Glutamatergic neuron (in vitro differentiated cells): ENCODE measurements around the gene TNFRSF8. TPM values are rescaled to one million over a fixed set of nuclear protein-coding genes. Genes with fewer than 3 reads are reported as not detected.

Experiments
- DNase-seq: peaks from one replicate; pipeline ENCODE4 v3.0.0; 2022
- H3K27ac Mint-ChIP-seq: one replicate; pipeline ENCODE4 v1.8.0; 2020; ENCODE audit warnings: mild to moderate bottlenecking, mixed read lengths, inconsistent platforms; ENCODE audit not compliant: unreplicated experiment
- H3K27me3 Mint-ChIP-seq: one replicate; pipeline ENCODE4 v1.8.0; 2020; ENCODE audit warnings: mild to moderate bottlenecking, moderate library complexity, mixed read lengths, inconsistent platforms; ENCODE audit not compliant: unreplicated experiment
- H3K36me3 Mint-ChIP-seq: one replicate; pipeline ENCODE4 v1.8.0; 2020; ENCODE audit warnings: mild to moderate bottlenecking, mixed read lengths, inconsistent platforms; ENCODE audit not compliant: unreplicated experiment
- H3K4me1 Mint-ChIP-seq: one replicate; pipeline ENCODE4 v1.8.0; 2020; ENCODE audit warnings: mild to moderate bottlenecking, low read depth, mixed read lengths, inconsistent platforms; ENCODE audit not compliant: unreplicated experiment
- H3K4me3 Mint-ChIP-seq: one replicate; pipeline ENCODE4 v1.8.0; 2020; ENCODE audit warnings: mild to moderate bottlenecking, mixed read lengths, inconsistent platforms; ENCODE audit not compliant: unreplicated experiment
- H3K9me3 Mint-ChIP-seq: one replicate; pipeline ENCODE4 v1.8.0; 2020; ENCODE audit warnings: mild to moderate bottlenecking, moderate library complexity, mixed read lengths, inconsistent platforms; ENCODE audit not compliant: unreplicated experiment
- CTCF ChIP-seq: fragments of 200-600 bp; sonication (generic); IDR thresholded peaks from one replicate; pipeline ENCODE4 v1.5.0; 2021; ENCODE audit not compliant: partially characterized antibody, unreplicated experiment
- total RNA-seq: library from RNA; stranded (reverse); fragmentation: NEBNext Ultra II Directional; extraction: Animal tissue kit (Norgen Biotek cat#: 25700); gene quantifications from one replicate; pipeline ENCODE4 v1.2.1, GENCODE V29; 2021; ENCODE audit not compliant: unreplicated experiment

The TNFRSF8 gene
- total RNA-seq, 1 donor from 2014 or later: not detected

- TF ChIP-seq CTCF: no peak
- DNase-seq: no peak
- H3K4me3 Mint-ChIP-seq: no peak overlapping the region
- H3K27ac Mint-ChIP-seq: no peak overlapping the region
- peaks cover 7% of the 10 kb centered on the region for H3K27me3 Mint-ChIP-seq
- H3K9me3 Mint-ChIP-seq: peaks cover 6% of the 10 kb centered on the region
- H3K4me1 Mint-ChIP-seq: peaks cover 3% of the 10 kb centered on the region
- no peaks in the 10 kb centered on the region for H3K36me3 Mint-ChIP-seq
Measured at GRCh38 chr1:12177999-12178441, 114.9 kb downstream of the TNFRSF8 start.

DNA sequence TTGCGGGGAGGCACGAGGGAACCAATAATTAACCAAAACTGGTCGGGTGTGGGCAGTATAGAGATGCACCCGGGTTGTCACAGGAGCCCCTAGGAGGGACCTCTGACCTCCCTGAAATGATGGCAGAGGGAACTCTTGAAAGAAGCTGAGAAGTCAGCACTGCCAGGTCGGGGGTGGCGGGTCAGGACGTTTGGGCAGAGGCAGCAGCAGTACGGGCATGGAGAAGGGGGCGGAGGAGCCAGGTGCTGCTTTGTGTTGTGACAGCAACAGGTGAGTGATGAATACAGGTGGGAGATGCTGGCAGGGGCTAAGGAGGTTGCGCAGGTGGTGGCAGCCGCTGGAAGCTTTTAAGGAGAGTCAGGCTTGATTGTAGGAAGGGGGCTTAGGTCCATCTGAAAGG is 115.4 kb downstream of the TNFRSF8 start:
- Mint-ChIP-seq H3K27me3 (peaks cover 7% of the 10 kb centered on the region), H3K4me3 (no peak overlapping the region), H3K9me3 (peaks cover 6% of the 10 kb centered on the region), H3K27ac (no peak overlapping the region), H3K4me1 (peaks cover 3% of the 10 kb centered on the region), H3K36me3 (no peaks in the 10 kb centered on the region)
- no peak for TF ChIP-seq CTCF
- DNase-seq: no peak

GRCh38 chr1:12179111-12179519 is 116.0 kb downstream of the TNFRSF8 start:
- Mint-ChIP-seq H3K9me3 (peaks cover 8% of the 10 kb centered on the region), H3K27me3 (peaks cover 7% of the 10 kb centered on the region), H3K4me1 (peaks cover 3% of the 10 kb centered on the region), H3K36me3 (no peaks in the 10 kb centered on the region), H3K4me3 (no peak overlapping the region), H3K27ac (no peak overlapping the region)
- DNase-seq: no peak
- no peak for TF ChIP-seq CTCF

DNA sequence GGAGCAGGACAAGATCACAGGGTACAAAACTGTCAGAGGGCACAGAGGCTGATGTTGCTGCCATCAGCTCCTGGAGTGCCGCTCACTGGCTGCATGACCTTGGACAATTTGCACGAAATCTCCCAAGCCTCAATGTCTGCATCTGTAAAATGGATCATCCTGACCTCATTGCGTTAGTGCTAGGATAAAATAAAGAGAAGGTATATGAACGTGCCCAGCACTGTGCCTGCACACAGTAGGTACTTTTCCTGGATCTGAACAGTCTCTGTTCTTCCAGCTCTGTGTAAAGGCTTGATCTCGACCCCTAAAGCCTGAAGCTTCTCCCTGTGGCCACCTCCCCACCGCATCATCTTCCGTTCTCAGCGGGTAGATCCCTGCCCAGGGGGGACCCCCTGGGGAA is 116.6 kb downstream of the TNFRSF8 start:
- H3K36me3 Mint-ChIP-seq: no peaks in the 10 kb centered on the region

DNA sequence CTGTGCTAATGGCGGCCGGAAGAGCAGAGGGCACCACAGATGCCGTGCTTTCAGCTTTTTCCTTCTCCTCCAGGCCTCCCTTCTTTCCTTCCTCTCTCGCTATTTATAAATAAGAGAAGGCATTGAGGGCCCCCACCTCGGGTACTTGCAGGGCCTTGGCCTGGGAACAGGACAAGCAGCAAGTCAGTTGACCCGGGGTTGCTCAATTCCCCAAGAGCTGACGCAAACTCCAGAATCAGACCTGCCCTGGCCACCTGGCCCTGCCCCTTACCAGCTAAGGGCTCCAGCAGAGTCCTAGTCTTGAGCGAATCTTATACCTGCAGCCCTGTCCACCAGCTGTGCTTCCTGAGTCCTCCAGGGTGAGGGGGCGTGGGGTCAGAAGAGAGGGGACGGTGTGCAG is 117.2 kb downstream of the TNFRSF8 start:
- H3K36me3 Mint-ChIP-seq: no peaks in the 10 kb centered on the region
- peaks cover 8% of the 10 kb centered on the region for H3K9me3 Mint-ChIP-seq
- no peak overlapping the region for H3K27ac Mint-ChIP-seq
- H3K27me3 Mint-ChIP-seq: peaks cover 7% of the 10 kb centered on the region
- DNase-seq: no peak
- no peak overlapping the region for H3K4me3 Mint-ChIP-seq
- TF ChIP-seq CTCF: no peak
- H3K4me1 Mint-ChIP-seq: no peaks in the 10 kb centered on the region

More for the DNA sequence above, 116.6 kb downstream of the TNFRSF8 start:
- Mint-ChIP-seq H3K4me1 (peaks cover 2% of the 10 kb centered on the region), H3K27me3 (peaks cover 7% of the 10 kb centered on the region), H3K9me3 (peaks cover 8% of the 10 kb centered on the region), H3K27ac (no peak overlapping the region), H3K4me3 (no peak overlapping the region)
- no peak for TF ChIP-seq CTCF
- no peak for DNase-seq
